Fibroblast of villous mesenchyme (primary cell): ENCODE measurements around the gene CPNE5. TPM values are rescaled to one million over a fixed set of nuclear protein-coding genes. Genes with fewer than 3 reads are reported as not detected.
"Not testable (repeated sequence)": the region's sequence is repeated elsewhere in the genome, so short reads cannot be mapped to it uniquely, and the experiment has no call there.

Source experiments
- DNase-seq: peaks from one replicate; pipeline ENCODE4 v3.0.0-alpha.2; 2010; ENCODE audit warnings: low read depth
- H3K4me3 ChIP-seq: 2 replicates; pipeline ENCODE4 v1.5.1; 2011; ENCODE audit warnings: low read depth, mild to moderate bottlenecking, low read length
- total RNA-seq: library from RNA; depleted of rRNA; stranded (reverse); fragments of >200 nt; gene quantifications from 2 replicates; pipeline ENCODE4 v1.2.3, GENCODE V29; 2012
- TF ChIP-seq, protein P1 (sequence below): IDR thresholded peaks from 2 replicates; pipeline ENCODE4 v1.5.1; 2012; ENCODE audit warnings: low read depth, mild to moderate bottlenecking, low read length; ENCODE audit not compliant: insufficient read depth

Gene CPNE5
- total RNA-seq, 1 donor = under 0.01 TPM

DNA sequence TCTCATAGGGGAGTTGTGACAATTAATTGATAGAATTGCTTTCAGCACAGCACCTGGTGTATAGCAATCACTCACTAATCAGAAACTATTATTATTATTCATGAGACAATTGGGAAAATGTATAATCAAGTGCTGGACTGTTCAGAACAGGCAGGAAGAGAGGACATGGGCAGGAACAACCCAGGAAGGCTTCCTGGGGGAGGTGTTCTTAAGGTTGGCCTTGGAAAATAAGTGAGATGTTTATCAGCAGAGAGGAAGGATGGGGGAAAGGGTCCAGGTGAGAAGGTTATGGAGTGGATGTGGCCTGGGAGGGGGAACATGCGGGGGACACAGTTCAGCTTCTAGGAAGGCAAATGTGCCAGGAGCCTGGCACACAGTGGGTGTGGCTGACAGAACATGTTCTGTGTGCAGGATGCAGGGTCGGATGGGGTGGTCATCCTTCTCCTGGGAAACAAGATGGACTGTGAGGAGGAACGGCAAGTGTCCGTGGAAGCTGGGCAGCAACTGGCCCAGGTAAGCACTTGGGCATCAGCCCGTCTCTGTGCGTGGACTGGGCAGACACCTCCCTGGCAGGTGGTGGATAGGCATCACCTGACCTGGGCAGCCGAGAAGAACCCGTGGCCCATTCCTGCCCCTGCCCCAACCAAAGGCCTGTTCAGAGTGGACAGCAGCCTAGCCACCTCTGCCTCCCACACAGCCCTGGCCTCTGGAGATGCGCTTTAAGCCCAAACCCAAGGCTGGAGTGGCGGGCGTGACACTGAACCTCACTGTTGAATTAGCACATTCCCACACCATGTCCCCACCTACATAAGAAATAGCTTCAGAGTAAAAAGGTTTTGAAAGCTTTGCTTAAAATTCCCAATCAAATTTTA, 110.7 kb downstream of the CPNE5 start:
- DNase-seq = no peak
- TF ChIP-seq, protein P1, sequence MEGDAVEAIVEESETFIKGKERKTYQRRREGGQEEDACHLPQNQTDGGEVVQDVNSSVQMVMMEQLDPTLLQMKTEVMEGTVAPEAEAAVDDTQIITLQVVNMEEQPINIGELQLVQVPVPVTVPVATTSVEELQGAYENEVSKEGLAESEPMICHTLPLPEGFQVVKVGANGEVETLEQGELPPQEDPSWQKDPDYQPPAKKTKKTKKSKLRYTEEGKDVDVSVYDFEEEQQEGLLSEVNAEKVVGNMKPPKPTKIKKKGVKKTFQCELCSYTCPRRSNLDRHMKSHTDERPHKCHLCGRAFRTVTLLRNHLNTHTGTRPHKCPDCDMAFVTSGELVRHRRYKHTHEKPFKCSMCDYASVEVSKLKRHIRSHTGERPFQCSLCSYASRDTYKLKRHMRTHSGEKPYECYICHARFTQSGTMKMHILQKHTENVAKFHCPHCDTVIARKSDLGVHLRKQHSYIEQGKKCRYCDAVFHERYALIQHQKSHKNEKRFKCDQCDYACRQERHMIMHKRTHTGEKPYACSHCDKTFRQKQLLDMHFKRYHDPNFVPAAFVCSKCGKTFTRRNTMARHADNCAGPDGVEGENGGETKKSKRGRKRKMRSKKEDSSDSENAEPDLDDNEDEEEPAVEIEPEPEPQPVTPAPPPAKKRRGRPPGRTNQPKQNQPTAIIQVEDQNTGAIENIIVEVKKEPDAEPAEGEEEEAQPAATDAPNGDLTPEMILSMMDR = no peak
- no peak overlapping the region for H3K4me3 ChIP-seq

DNA sequence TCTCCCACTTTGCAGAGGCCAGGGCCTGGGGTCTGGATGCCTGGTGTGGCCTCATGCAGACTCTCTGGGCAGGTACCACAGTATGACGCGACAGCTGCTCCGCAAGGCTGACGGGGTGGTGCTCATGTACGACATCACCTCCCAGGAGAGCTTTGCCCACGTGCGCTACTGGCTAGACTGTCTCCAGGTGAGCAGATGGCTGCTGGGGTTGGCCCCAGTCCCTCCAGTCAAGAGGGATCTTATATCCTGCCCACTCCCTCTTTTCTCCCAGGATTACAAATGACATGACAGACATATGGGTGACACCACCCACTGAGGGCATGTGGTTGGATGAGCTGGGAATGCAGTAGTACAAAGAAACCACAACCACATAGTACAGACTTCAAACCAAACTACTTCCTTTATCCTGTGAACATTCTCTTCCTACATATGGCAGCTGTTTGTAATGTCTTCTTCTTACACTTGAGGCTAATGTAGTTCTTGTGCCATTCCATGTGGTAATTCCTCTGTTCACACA, 111.7 kb downstream of the CPNE5 start:
- TF ChIP-seq, protein P1 = no peak
- no peak for DNase-seq
- H3K4me3 ChIP-seq = no peak overlapping the region

DNA sequence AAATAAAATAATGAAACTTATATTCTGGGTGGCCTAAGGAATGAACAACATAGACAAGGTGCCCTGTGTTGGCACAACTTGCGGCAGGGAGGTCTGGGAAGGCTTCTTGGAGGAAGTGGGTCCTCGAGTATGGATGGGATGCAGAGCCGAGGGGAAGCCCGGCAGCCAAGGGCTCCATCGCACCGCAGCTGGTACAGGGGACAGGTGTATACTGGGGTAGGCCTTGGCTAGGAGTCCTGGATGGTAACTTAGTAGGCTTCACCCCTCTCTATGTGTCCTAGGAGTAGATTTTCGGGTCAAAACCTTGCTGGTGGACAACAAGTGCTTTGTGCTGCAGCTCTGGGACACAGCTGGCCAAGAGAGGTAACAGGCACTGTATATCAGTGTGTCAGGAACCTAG, 113.7 kb downstream of the CPNE5 start:
- no peak overlapping the region for H3K4me3 ChIP-seq
- TF ChIP-seq, protein P1 = no peak
- DNase-seq = no peak

DNA sequence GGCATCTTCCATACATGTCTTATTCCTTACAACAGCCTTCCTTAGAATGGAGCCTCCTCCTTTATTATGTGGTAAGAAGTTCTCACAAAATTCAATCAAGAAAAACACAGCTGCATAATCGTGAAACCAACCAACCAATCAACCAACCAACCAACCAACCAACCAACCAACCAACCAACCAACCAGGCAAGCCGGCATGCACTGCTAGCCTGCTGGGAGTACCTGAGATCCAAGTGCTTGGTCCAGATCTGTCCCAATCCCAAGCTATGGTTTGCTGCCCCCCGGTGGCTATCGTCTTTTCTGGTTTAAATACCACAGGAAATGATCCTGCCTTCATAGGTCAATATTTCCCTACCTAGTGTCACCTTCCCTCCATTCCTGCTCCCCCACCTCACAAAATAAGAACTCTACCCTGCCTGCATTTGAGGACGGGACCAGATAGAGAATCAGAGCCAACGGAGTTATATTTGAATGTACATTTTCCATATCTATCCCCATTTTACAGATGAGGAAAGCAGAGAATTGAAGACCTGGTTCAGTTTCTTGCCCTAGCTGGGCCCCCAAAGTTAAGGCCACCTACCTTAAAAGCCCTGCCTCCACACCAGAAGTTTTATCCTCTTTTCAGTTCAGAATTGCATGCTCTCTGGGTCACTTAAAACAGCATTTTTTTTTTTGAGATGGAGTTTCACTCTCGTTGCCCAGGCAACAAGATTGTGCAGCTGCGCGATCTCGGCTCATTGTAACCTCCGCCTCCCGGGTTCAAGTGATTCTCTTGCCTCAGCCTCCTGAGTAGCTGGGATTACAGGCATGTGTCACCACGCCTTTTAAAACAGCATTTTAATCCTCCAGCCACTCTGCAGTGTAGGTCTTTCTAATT, 114.5 kb downstream of the CPNE5 start:
- peak; percentile 77 for DNase-seq
- TF ChIP-seq, protein P1 = peak; percentile 72
- no peak overlapping the region for H3K4me3 ChIP-seq

DNA sequence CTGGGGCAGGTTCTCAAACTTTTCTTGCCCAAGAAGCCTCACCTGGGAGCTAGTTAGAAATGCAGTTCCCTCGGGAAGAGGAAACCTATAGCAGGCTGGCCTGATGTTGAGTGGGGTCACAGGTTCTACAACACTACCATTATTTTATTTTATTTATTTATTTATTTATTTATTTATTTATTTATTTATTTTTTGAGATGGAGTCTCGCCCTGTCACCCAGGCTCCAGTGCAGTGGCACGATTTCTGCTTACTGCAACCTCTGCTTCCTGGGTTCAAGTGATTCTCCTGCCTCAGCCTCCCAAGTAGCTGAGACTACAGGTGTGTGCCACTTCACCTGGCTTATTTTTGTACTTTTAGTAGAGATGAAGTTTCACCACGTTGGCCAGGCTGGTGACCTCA, 115.3 kb downstream of the CPNE5 start:
- H3K4me3 ChIP-seq, DNase-seq: not testable (repeated sequence)

DNA sequence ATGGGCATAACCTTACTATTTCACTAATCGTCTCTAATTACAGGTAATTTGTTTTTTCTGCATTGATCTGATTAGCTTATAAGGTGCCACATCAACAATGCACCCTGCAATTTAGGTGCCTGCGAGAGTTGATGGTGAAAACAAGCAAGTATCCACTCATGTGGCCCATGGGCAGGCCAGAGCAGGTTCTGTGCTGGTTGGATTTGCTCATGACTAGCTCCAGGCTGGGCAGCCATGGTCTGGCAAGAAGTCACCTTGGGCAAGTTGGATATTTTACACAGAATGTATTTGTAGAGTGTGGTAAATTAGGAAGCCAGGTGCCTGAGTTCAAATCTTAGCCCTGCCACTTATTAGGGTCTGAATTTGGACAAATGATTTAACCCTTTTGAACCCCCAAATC, 116.4 kb downstream of the CPNE5 start:
- H3K4me3 ChIP-seq = no peak overlapping the region
- no peak for DNase-seq
- TF ChIP-seq, protein P1 = no peak

DNA sequence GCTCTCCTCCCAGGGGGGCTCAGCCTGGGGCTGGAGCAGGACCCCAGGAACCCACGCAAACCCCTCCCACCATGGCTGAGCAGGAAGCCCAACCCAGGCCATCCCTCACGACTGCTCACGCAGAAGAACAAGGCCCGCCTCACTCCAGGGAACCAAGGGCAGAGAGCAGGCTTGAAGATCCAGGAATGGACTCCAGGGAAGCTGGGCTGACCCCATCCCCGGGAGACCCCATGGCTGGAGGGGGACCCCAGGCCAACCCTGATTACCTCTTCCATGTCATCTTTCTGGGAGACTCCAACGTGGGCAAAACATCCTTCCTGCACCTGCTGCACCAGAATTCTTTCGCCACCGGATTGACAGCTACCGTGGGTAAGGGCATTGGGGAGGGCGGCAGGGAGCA, 116.9 kb downstream of the CPNE5 start:
- TF ChIP-seq, protein P1 = no peak
- no peak overlapping the region for H3K4me3 ChIP-seq
- no peak for DNase-seq
